PFSK-1 (cell line): ENCODE data around the gene CTU2.

Source experiments
- FOXP2 ChIP-seq: optimal IDR thresholded peaks from 2 replicates; pipeline ENCODE3; 2011; ENCODE audit warnings: borderline replicate concordance, control low read depth, inconsistent platforms; ENCODE audit not compliant: insufficient read depth; ENCODE audit errors: extremely low read length, extremely low read depth
- POLR2AphosphoS5 ChIP-seq: IDR thresholded peaks from 2 replicates; pipeline ENCODE4 v1.6.1; 2012; ENCODE audit warnings: low read depth, mild to moderate bottlenecking, control low read depth, low read length, moderate library complexity
- REST ChIP-seq, 2 experiments: IDR thresholded peaks; 2 replicates each; pipeline versions ENCODE4 v1.6.1 to v1.8.0; 2011 to 2012; ENCODE audit warnings: low read depth in 2 of 2, low read length in 2 of 2, control low read depth in 1 of 2, inconsistent platforms in 1 of 2, mild to moderate bottlenecking in 1 of 2, moderate library complexity in 1 of 2; ENCODE audit not compliant: insufficient read depth in 1 of 2
- SIN3A ChIP-seq: IDR thresholded peaks from 2 replicates; pipeline ENCODE4 v1.6.1; 2012; ENCODE audit warnings: mild to moderate bottlenecking, low read length, moderate library complexity, borderline replicate concordance; ENCODE audit not compliant: insufficient read depth
- TAF1 ChIP-seq: IDR thresholded peaks from 2 replicates; pipeline ENCODE4 v1.6.1; 2012; ENCODE audit warnings: low read length, control low read depth, borderline replicate concordance; ENCODE audit not compliant: insufficient read depth

The CTU2 gene

GRCh38 chr16:88677721-88678120 is 28.6 kb upstream of the CTU2 start:
- TF ChIP-seq FOXP2, result no peak
- TF ChIP-seq POLR2AphosphoS5, result no peak

GRCh38 chr16:88678224-88678979 is 27.9 kb upstream of the CTU2 start:
- TF ChIP-seq TAF1 (no peak), REST (IDR thresholded peaks at IDR 0.05; ENCODE audit: insufficient read depth in 1 of 2, low read depth in 2 of 2, low read length in 2 of 2) (no peak), POLR2AphosphoS5 (no peak), FOXP2 (no peak), SIN3A (no peak)

- TF ChIP-seq TAF1 (no peak), REST (IDR thresholded peaks at IDR 0.05; ENCODE audit: insufficient read depth in 1 of 2, low read depth in 2 of 2, low read length in 2 of 2) (no peak), FOXP2 (no peak), POLR2AphosphoS5 (no peak), SIN3A (no peak)
These were observed 25.7 kb upstream of the CTU2 start for GRCh38 chr16:88680554-88681083.

GRCh38 chr16:88681084-88681680 is 25.1 kb upstream of the CTU2 start:
- no peak for TF ChIP-seq TAF1
- TF ChIP-seq FOXP2, result no peak
- TF ChIP-seq POLR2AphosphoS5, result no peak
- no peak for TF ChIP-seq SIN3A
- TF ChIP-seq REST (IDR thresholded peaks at IDR 0.05; ENCODE audit: insufficient read depth in 1 of 2, low read depth in 2 of 2, low read length in 2 of 2), result no peak

GRCh38 chr16:88681709-88682451 is 24.4 kb upstream of the CTU2 start:
- TF ChIP-seq TAF1, result no peak
- TF ChIP-seq SIN3A, result no peak
- no peak for TF ChIP-seq POLR2AphosphoS5
- no peak for TF ChIP-seq REST (IDR thresholded peaks at IDR 0.05; ENCODE audit: insufficient read depth in 1 of 2, low read depth in 2 of 2, low read length in 2 of 2)
- no peak for TF ChIP-seq FOXP2
